Endothelial cell of umbilical vein (primary cell): Measurements from ENCODE around the gene IL5RA. TPM values are rescaled to one million over a fixed set of nuclear protein-coding genes. Genes with fewer than 3 reads are reported as not detected.

Experiments used
- BruUV-seq: library from RNA; stranded (reverse); fragments of 400-500 nt; replicated peaks from 2 replicates; lab custom pipeline; 2021; lab: Mats Ljungman, UMichigan
- CTCF ChIA-PET: fragments of 300-600, 350-600 bp; sonication (Branson Sonifier 250); formaldehyde crosslinking; loops from one replicate; lab custom pipeline; 2021; ENCODE audit warnings: antibody characterized with exemption, inconsistent platforms; lab: Charles Lee
- POLR2A ChIA-PET: fragments of 300-600, 350-600 bp; sonication (Branson Sonifier 250); formaldehyde crosslinking; loops from one replicate; lab custom pipeline; 2021; ENCODE audit warnings: antibody characterized with exemption, inconsistent platforms; lab: Charles Lee
- DNase-seq: peaks from one replicate; pipeline ENCODE4 v3.0.0-alpha.2; 2011; ENCODE audit warnings: low read depth, low spot score
- FAIRE-seq: peaks from 2 replicates; lab custom pipeline; 2011; peaks lifted over from hg19 to GRCh38; lab: Jason Lieb, UNC
- H2AFZ ChIP-seq: 2 replicates; pipeline ENCODE4 v1.6.0; 2012; ENCODE audit warnings: low read depth, low read length, control low read depth, inconsistent platforms
- H3K27ac ChIP-seq: 2 replicates; pipeline ENCODE4 v1.5.1; 2011; ENCODE audit warnings: low read depth, mild to moderate bottlenecking, control low read depth, low read length, moderate library complexity; ENCODE audit not compliant: insufficient read depth
- H3K27me3 ChIP-seq, 2 experiments: 2 replicates each; pipeline versions ENCODE4 v1.6.0 to v1.6.1; 2011; ENCODE audit warnings: low read length in 2 of 2, mixed read lengths in 1 of 2; ENCODE audit not compliant: control insufficient read depth in 2 of 2, insufficient read depth in 2 of 2
- H3K36me3 ChIP-seq, 2 experiments: 2 replicates in 1 of 2; 3 replicates in 1 of 2; pipeline ENCODE4 v1.5.1; 2011; ENCODE audit warnings: low read length in 2 of 2, mild to moderate bottlenecking in 1 of 2, moderate library complexity in 1 of 2; ENCODE audit not compliant: control insufficient read depth in 2 of 2, insufficient read depth in 2 of 2; ENCODE audit errors: extremely low read depth in 1 of 2
- H3K4me1 ChIP-seq: 3 replicates; pipeline ENCODE4 v1.5.1; 2011; ENCODE audit warnings: mild to moderate bottlenecking, low read length; ENCODE audit not compliant: control insufficient read depth, insufficient read depth; ENCODE audit errors: extremely low read depth
- H3K4me2 ChIP-seq: 2 replicates; pipeline ENCODE4 v1.6.1; 2011; ENCODE audit warnings: low read length, control low read depth, mixed read lengths; ENCODE audit not compliant: insufficient read depth
- H3K4me3 ChIP-seq, 3 experiments: fragments of 200-600 bp in 1 of 3; sonication (generic), shearing (Covaris generic) in 1 of 3; replicated peaks in 1 of 3; 2 replicates each; pipeline ENCODE4 v1.5.1; 2011 to 2016; ENCODE audit warnings: control low read depth in 3 of 3, low read length in 3 of 3, mild to moderate bottlenecking in 2 of 3, inconsistent platforms in 1 of 3, low read depth in 1 of 3, moderate library complexity in 1 of 3; ENCODE audit not compliant: insufficient read depth in 1 of 3
- H3K79me2 ChIP-seq: 2 replicates; pipeline ENCODE4 v1.6.0; 2012; ENCODE audit warnings: low read length, inconsistent platforms; ENCODE audit not compliant: control insufficient read depth, insufficient read depth
- H3K9ac ChIP-seq: replicated peaks from 2 replicates; pipeline ENCODE3; 2011; ENCODE audit warnings: low read length, control low read depth; ENCODE audit not compliant: insufficient read depth; ENCODE audit errors: extremely low read depth
- H3K9me1 ChIP-seq: replicated peaks from 3 replicates; pipeline ENCODE4 v1.6.0; 2011; ENCODE audit warnings: mild to moderate bottlenecking, low read length; ENCODE audit not compliant: control insufficient read depth, insufficient read depth; ENCODE audit errors: extremely low read depth
- H3K9me3 ChIP-seq: replicated peaks from 2 replicates; pipeline ENCODE4 v1.5.1; 2012; ENCODE audit warnings: low read length, inconsistent platforms; ENCODE audit not compliant: control insufficient read depth, insufficient read depth
- H4K20me1 ChIP-seq: replicated peaks from 2 replicates; pipeline ENCODE3; 2011; ENCODE audit warnings: mild to moderate bottlenecking, low read length; ENCODE audit not compliant: control insufficient read depth, insufficient read depth; ENCODE audit errors: extremely low read depth
- EZH2 ChIP-seq: IDR thresholded peaks from 2 replicates; pipeline ENCODE4 v1.6.1; 2012; ENCODE audit warnings: borderline replicate concordance, low read depth, mild to moderate bottlenecking, moderate library complexity, low read length, inconsistent platforms; ENCODE audit not compliant: severe bottlenecking
- FOS ChIP-seq: IDR thresholded peaks from 2 replicates; pipeline ENCODE4 v1.6.1; 2011; ENCODE audit warnings: mild to moderate bottlenecking, low read length, moderate library complexity, borderline replicate concordance; ENCODE audit not compliant: insufficient read depth
- GATA2 ChIP-seq: IDR thresholded peaks from 2 replicates; pipeline ENCODE4 v1.7.0; 2011; ENCODE audit warnings: low read depth, mild to moderate bottlenecking, moderate library complexity, mixed read lengths, low read length; ENCODE audit not compliant: insufficient read length, insufficient read depth
- JUN ChIP-seq: IDR thresholded peaks from 2 replicates; pipeline ENCODE4 v1.6.1; 2011; ENCODE audit warnings: borderline replicate concordance, low read depth; ENCODE audit not compliant: insufficient read length, insufficient read depth
- MAX ChIP-seq: IDR thresholded peaks from 2 replicates; pipeline ENCODE4 v1.6.1; 2011; ENCODE audit not compliant: insufficient read depth, insufficient read length
- MYC ChIP-seq: IDR thresholded peaks from one replicate; pipeline ENCODE4 v1.6.1; 2011; ENCODE audit warnings: mild to moderate bottlenecking, low read depth, low read length
- POLR2A ChIP-seq: IDR thresholded peaks from 2 replicates; pipeline ENCODE4 v1.6.1; 2012; ENCODE audit warnings: low read depth, mild to moderate bottlenecking, control low read depth, low read length
- POLR2AphosphoS5 ChIP-seq: IDR thresholded peaks from 2 replicates; pipeline ENCODE4 v1.6.1; 2012; ENCODE audit warnings: low read depth, mild to moderate bottlenecking, control low read depth, low read length, moderate library complexity; ENCODE audit not compliant: insufficient read depth
- dilution Hi-C: fragments of 300-500 bp; cut with MboI; formaldehyde crosslinking; loops from one replicate; pipeline ENCODE4 v1.15.0; 2019; ENCODE audit warnings: low sequenced_read_pairs; ENCODE audit not compliant: extremely low pct_ligation_motif_present
- intact Hi-C: fragments of 100-400 bp; cut with micrococcal nuclease; formaldehyde crosslinking; loops from one replicate; pipeline ENCODE4 v1.10.0; 2022
- polyA plus RNA-seq, 4 experiments: library from polyadenylated mRNA; depleted of rRNA in 3 of 4; stranded (reverse) in 3 of 4; unstranded in 1 of 4; fragments of >200 nt; gene quantifications; 2 replicates each; pipeline versions ENCODE4 v1.2.1 to v1.2.3, GENCODE V29; 2011 to 2012; ENCODE audit warnings: missing spikeins in 1 of 4
- total RNA-seq: library from RNA; stranded (reverse); gene quantifications from 2 replicates; pipeline ENCODE4 v1.2.3, GENCODE V29; 2021
- TF ChIP-seq, protein P1 (sequence below), 2 donors: IDR thresholded peaks; 1 replicate in 1 of 2; 2 replicates in 1 of 2; pipeline ENCODE4 v1.5.1; 2011; ENCODE audit warnings: low read length in 2 of 2, mild to moderate bottlenecking in 2 of 2, moderate library complexity in 2 of 2, control low read depth in 1 of 2, inconsistent platforms in 1 of 2, low read depth in 1 of 2; ENCODE audit not compliant: insufficient read depth in 1 of 2; ENCODE audit errors: extremely low read depth in 1 of 2

The IL5RA gene
- total and polyA plus RNA-seq, 2 donors (not counting 3 experiments of a cell fraction or from before 2014, with no cell fraction given) = not detected

GRCh38 chr3:3097958-3098357 lies 12.2 kb downstream of the IL5RA start:
- CTCF ChIA-PET = no interaction called here
- no TSS peak for BruUV-seq

More at GRCh38 chr3:3097958-3098357, 12.2 kb downstream of the IL5RA start:
- H3K9me3 ChIP-seq = no peaks in the 10 kb centered on the region
- no peak overlapping the region for H2AFZ ChIP-seq
- no peaks in the 10 kb centered on the region for H3K27me3 ChIP-seq
- TF ChIP-seq EZH2 (no peak), POLR2AphosphoS5 (no peak), POLR2A (no peak), FOS (no peak), JUN (no peak), GATA2 (no peak), MAX (no peak), MYC (no peak)
- TF ChIP-seq, protein P1, sequence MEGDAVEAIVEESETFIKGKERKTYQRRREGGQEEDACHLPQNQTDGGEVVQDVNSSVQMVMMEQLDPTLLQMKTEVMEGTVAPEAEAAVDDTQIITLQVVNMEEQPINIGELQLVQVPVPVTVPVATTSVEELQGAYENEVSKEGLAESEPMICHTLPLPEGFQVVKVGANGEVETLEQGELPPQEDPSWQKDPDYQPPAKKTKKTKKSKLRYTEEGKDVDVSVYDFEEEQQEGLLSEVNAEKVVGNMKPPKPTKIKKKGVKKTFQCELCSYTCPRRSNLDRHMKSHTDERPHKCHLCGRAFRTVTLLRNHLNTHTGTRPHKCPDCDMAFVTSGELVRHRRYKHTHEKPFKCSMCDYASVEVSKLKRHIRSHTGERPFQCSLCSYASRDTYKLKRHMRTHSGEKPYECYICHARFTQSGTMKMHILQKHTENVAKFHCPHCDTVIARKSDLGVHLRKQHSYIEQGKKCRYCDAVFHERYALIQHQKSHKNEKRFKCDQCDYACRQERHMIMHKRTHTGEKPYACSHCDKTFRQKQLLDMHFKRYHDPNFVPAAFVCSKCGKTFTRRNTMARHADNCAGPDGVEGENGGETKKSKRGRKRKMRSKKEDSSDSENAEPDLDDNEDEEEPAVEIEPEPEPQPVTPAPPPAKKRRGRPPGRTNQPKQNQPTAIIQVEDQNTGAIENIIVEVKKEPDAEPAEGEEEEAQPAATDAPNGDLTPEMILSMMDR (IDR thresholded peaks at IDR 0.05; ENCODE audit: extremely low read depth in 1 of 2, insufficient read depth in 1 of 2, low read depth in 1 of 2, low read length in 2 of 2) = no peak
- no peak overlapping the region for H3K4me2 ChIP-seq
- POLR2A ChIA-PET = no interaction called here
- intact Hi-C loops (no loop called here), dilution Hi-C loops (no loop called here)
- H3K4me1 ChIP-seq = no peaks in the 10 kb centered on the region
- H3K79me2 ChIP-seq = no peaks in the 10 kb centered on the region
- no peaks in the 10 kb centered on the region for H3K9me1 ChIP-seq
- no peaks in the 10 kb centered on the region for H4K20me1 ChIP-seq
- H3K27ac ChIP-seq = no peak overlapping the region
- no peak for DNase-seq
- no peak overlapping the region for H3K4me3 ChIP-seq
- no peak overlapping the region for H3K9ac ChIP-seq
- H3K36me3 ChIP-seq = no peaks in the 10 kb centered on the region
- FAIRE-seq = no peak
